Measurements from ENCODE around the gene FARP1.

DNA sequence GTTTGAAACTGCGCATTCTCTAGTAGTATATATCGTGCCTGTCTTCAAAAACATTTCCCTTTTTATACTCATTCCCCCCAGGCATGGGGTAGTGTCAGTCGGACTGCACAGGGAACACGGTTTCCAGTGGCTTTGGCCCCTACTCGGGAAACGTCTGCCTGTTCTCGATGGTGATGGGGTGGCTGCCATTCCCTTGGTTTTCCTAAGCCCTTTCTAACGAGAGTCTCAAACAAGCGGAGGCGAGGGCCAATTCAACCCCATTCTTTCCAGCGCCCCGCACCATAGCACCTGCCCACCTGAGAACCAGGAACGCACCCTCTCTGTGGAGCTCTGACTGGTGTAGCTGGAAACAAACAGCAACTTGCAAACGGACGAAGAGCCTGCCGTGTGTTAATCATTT is 306.4 kb downstream of the FARP1 start:
- TF ChIP-seq TAF1 (IDR thresholded peaks at IDR 0.05; ENCODE audit: borderline replicate concordance, insufficient read depth, low read length) (no peak), POLR2AphosphoS5 (IDR thresholded peaks at IDR 0.05; ENCODE audit: low read depth, low read length) (no peak), REST (IDR thresholded peaks at IDR 0.05; ENCODE audit: insufficient read depth in 1 of 2, low read depth in 2 of 2, low read length in 2 of 2) (no peak), SIN3A (IDR thresholded peaks at IDR 0.05; ENCODE audit: borderline replicate concordance, insufficient read depth, low read length) (no peak)

Measured in PFSK-1 (cell line).